Activated CD8-positive, alpha-beta memory T cell treated with anti-CD3 and anti-CD28 coated beads, Interleukin-2, amount 50 U/mL, for 1 hour (primary cell): ENCODE results near the gene RFXANK.
"Not testable (repeated sequence)": the region's sequence is repeated elsewhere in the genome, so short reads cannot be mapped to it uniquely, and the experiment has no call there.

Experiments
- DNase-seq: peaks from one replicate; pipeline ENCODE4 v3.0.0-alpha.2; 2020; ENCODE audit errors: extremely low read depth

RFXANK gene

GRCh38 chr19:19192078-19192882 is at the start of gene RFXANK, which contains the start of gene BORCS8:
RFXANK (plus strand) TSS chr19:19192258; CDS start chr19:19193947, 1,689 bp downstream.
BORCS8 (minus strand) TSS chr19:19192152; CDS start chr19:19192117, 35 bp downstream.
- peak; percentile 97 for DNase-seq

GRCh38 chr19:19142347-19142746 is 49.7 kb upstream of the RFXANK start:
- no peak for DNase-seq

- no peak for DNase-seq
Observed at GRCh38 chr19:19145281-19145680, 46.8 kb upstream of the RFXANK start.

GRCh38 chr19:19145684-19146608 is 46.1 kb upstream of the RFXANK start:
- peak; percentile 32 for DNase-seq

- no peak for DNase-seq
Observed at GRCh38 chr19:19146865-19147264, 45.2 kb upstream of the RFXANK start.

- DNase-seq = no peak
Observed at GRCh38 chr19:19147344-19147743, 44.7 kb upstream of the RFXANK start.

- DNase-seq = not testable (repeated sequence)
Observed at GRCh38 chr19:19148504-19148903, 43.6 kb upstream of the RFXANK start.

GRCh38 chr19:19149435-19149834 is 42.6 kb upstream of the RFXANK start:
- no peak for DNase-seq

- no peak for DNase-seq
Observed at GRCh38 chr19:19151418-19151817, 40.6 kb upstream of the RFXANK start.

- no peak for DNase-seq
Observed at GRCh38 chr19:19152668-19153384, 39.2 kb upstream of the RFXANK start.

- DNase-seq = no peak
Observed at GRCh38 chr19:19154768-19155494, 37.1 kb upstream of the RFXANK start.

GRCh38 chr19:19155495-19156219 is 36.4 kb upstream of the RFXANK start:
- no peak for DNase-seq

- no peak for DNase-seq
Observed at GRCh38 chr19:19157808-19158207, 34.2 kb upstream of the RFXANK start.

- no peak for DNase-seq
Observed at GRCh38 chr19:19159534-19159933, 32.5 kb upstream of the RFXANK start.

GRCh38 chr19:19160461-19161035 is 31.5 kb upstream of the RFXANK start:
- no peak for DNase-seq

GRCh38 chr19:19162495-19162894 is 29.6 kb upstream of the RFXANK start:
- DNase-seq = no peak

GRCh38 chr19:19165396-19165795 is 26.7 kb upstream of the RFXANK start:
- DNase-seq = no peak

- DNase-seq = no peak
Observed at GRCh38 chr19:19167612-19168011, 24.4 kb upstream of the RFXANK start.

- no peak for DNase-seq
Observed at GRCh38 chr19:19169236-19170052, 22.6 kb upstream of the RFXANK start.
